CD4-positive, alpha-beta T cell (primary cell): ENCODE measurements around the gene ABCC11. TPM values are rescaled to one million over a fixed set of nuclear protein-coding genes. Genes with fewer than 3 reads are reported as not detected.

ENCODE experiments used
- ATAC-seq: fragments of 200-7000 bp; cut with Tn5 transposase; one replicate; pipeline ENCODE4 v1.10.0; 2022; ENCODE audit warnings: mild to moderate bottlenecking; ENCODE audit not compliant: poor library complexity
- CTCF ChIA-PET: fragments of 350-600 bp; sonication (Branson Sonifier 250); formaldehyde crosslinking; loops from one replicate; lab custom pipeline; 2021; ENCODE audit warnings: antibody characterized with exemption, inconsistent platforms; lab: Charles Lee
- POLR2A ChIA-PET: fragments of 350-600 bp; sonication (Branson Sonifier 250); formaldehyde crosslinking; loops from one replicate; lab custom pipeline; 2021; ENCODE audit warnings: antibody characterized with exemption, inconsistent platforms; lab: Charles Lee
- DNase-seq, 14 experiments: peaks; one replicate each; pipeline ENCODE4 v3.0.0-alpha.2; 2013 to 2020; ENCODE audit warnings: mixed read lengths in 2 of 14
- H3K27ac ChIP-seq, 2 donors: one replicate each; pipeline versions ENCODE4 v1.5.1 to v1.7.0; 2013; ENCODE audit warnings: low read length in 2 of 2, low read depth in 1 of 2, mild to moderate bottlenecking in 1 of 2
- H3K27me3 ChIP-seq, 2 experiments: 1 replicate in 1 of 2; 2 replicates in 1 of 2; pipeline versions ENCODE4 v1.6.1 to v1.7.0; 2013; ENCODE audit warnings: low read length in 2 of 2, control low read depth in 1 of 2, mild to moderate bottlenecking in 1 of 2, moderate library complexity in 1 of 2; ENCODE audit not compliant: insufficient read depth in 2 of 2, control insufficient read depth in 1 of 2
- H3K36me3 ChIP-seq: one replicate; pipeline ENCODE4 v1.6.1; 2013; ENCODE audit warnings: low read length, control low read depth; ENCODE audit not compliant: insufficient read depth
- H3K4me1 ChIP-seq: one replicate; pipeline ENCODE4 v1.6.1; 2013; ENCODE audit warnings: low read length, control low read depth; ENCODE audit not compliant: insufficient read depth
- H3K4me3 ChIP-seq: one replicate; pipeline ENCODE4 v1.5.1; 2013; ENCODE audit warnings: mild to moderate bottlenecking, low read length, moderate library complexity
- H3K9me3 ChIP-seq, 2 experiments: 1 replicate in 1 of 2; 2 replicates in 1 of 2; pipeline versions ENCODE4 v1.6.1 to v1.7.0; 2013; ENCODE audit warnings: low read length in 2 of 2, mild to moderate bottlenecking in 2 of 2, control low read depth in 1 of 2, moderate library complexity in 1 of 2; ENCODE audit not compliant: control insufficient read depth in 1 of 2, insufficient read depth in 1 of 2
- H3K27ac Mint-ChIP-seq: one replicate; pipeline ENCODE4 v1.8.0; 2020; ENCODE audit warnings: mixed read lengths
- H3K27me3 Mint-ChIP-seq: one replicate; pipeline ENCODE4 v1.8.0; 2021; ENCODE audit warnings: mixed read lengths
- H3K36me3 Mint-ChIP-seq: one replicate; pipeline ENCODE4 v1.8.0; 2021; ENCODE audit warnings: low read depth, mixed read lengths
- H3K4me1 Mint-ChIP-seq: one replicate; pipeline ENCODE4 v1.8.0; 2021; ENCODE audit warnings: low read depth, mixed read lengths
- H3K4me3 Mint-ChIP-seq: one replicate; pipeline ENCODE4 v1.8.0; 2020; ENCODE audit warnings: mild to moderate bottlenecking, mixed read lengths
- H3K9me3 Mint-ChIP-seq: one replicate; pipeline ENCODE4 v1.8.0; 2020; ENCODE audit warnings: mixed read lengths
- intact Hi-C, 2 experiments: fragments of 100-400 bp; cut with DNase I in 1 of 2; cut with micrococcal nuclease in 1 of 2; formaldehyde crosslinking; loops; one replicate each; pipeline versions ENCODE4 v1.15.1 to v1.9.0; 2023 to 2025; cut with DNase I, micrococcal nuclease
- polyA plus RNA-seq, 2 donors: library from polyadenylated mRNA; unstranded; fragments of 120-200 nt; gene quantifications; one replicate each; pipeline ENCODE4 v1.2.1, GENCODE V29; 2013
- total RNA-seq, 174 experiments: library from RNA in 2 of 174; stranded (reverse) in 2 of 174; gene quantifications; one replicate each; pipeline ENCODE4 v1.2.3 and lab custom pipeline; 2021 to 2026
- TF ChIP-seq, protein P1 (sequence below): fragments of 200-600 bp; IDR thresholded peaks from one replicate; pipeline ENCODE4 v1.8.0; 2022; ENCODE audit warnings: antibody characterized with exemption, mild to moderate bottlenecking

ABCC11 gene
- total RNA-seq (under 1 TPM in 1 of 2 experiments, not detected in 1; 0.08 TPM), total RNA-seq (lab: John Stamatoyannopoulos, UW) (0 to 0.90 (median 0.14) reads per million in 172 experiments)
- 0.03 TPM for polyA plus RNA-seq (2013, experiment 1 of 2)
- polyA plus RNA-seq (2013, experiment 2 of 2), result 0.12 TPM

DNA sequence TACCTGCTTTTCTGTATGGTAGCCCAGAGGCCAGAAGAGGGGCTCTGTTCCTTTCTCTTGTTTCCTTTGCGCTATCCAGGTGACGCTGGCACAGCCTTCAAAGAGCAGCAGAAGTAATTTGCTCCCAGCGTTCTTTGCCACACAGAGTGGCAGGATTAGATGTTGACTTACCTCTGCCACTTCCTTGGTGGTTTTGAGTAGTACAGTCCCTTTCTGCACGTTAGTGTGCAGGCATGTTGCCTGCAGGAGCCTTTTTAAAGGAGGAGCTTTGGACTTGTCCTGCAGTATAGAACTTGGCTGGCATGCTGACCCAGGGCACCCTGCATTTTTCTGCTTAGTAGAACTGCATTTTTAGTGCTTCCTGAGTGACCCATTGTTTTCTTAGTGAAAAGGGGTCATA, at the start of gene ABCC11:
Gene ABCC11 (minus strand): TSS at position 229 of the 400 bp plus-strand sequence. CDS start 15,618 bp downstream, outside the sequence.
- DNase-seq, result peak in 1 of 14 experiments; percentile 46
- H3K4me1 ChIP-seq, result peaks cover 43% of the 10 kb centered on the region
- intact Hi-C loops, result loop anchor here (2.0 to 10.0 kb wide), 8 partner anchors 60 to 1607 kb away; partner anchors contain the start of genes ITFG1 (in 1 of the 2), NETO2 (in 1 of the 2), ORC6 (in 1 of the 2) and PHKB (in 1 of the 2)

DNA sequence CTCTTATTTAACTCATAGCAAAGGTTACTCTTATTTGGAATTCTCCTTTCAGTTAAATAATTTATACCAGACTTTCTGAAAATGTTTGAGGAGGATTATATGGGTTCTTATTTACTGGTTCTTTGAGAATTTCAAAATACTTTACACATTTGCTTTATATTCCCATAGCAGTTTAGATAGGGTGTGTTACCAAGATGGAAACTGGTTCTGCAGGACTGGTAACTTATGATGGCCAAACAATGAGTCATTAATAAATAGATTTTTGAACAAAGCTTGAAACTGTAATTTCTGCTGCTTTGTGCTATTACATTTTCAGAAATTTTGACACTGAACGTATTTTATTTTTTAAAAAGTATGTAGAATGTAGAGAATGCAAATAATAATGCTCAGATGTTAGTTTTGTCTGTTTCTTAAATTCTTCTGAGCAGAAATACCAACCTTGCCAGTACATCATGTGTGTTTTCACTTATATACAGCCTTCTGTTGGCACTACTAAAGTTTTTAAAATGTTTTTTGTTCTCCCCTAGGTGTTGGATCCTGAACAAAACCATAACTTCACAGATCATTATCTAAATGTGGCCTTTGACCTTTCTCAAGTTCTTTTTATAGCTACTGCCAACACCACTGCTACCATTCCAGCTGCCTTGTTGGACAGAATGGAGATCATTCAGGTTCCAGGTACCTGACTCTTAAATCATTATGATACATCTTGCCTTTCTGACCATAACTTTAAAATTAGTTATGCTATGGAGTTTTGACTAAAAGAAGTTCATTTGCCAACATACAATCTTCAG, 48.3 kb upstream of the ABCC11 start:
- ATAC-seq (no peak), DNase-seq (no peak)
- intact Hi-C loops, result no loop called here
- no peaks in the 10 kb centered on the region for H3K9me3 Mint-ChIP-seq
- TF ChIP-seq, protein P1, sequence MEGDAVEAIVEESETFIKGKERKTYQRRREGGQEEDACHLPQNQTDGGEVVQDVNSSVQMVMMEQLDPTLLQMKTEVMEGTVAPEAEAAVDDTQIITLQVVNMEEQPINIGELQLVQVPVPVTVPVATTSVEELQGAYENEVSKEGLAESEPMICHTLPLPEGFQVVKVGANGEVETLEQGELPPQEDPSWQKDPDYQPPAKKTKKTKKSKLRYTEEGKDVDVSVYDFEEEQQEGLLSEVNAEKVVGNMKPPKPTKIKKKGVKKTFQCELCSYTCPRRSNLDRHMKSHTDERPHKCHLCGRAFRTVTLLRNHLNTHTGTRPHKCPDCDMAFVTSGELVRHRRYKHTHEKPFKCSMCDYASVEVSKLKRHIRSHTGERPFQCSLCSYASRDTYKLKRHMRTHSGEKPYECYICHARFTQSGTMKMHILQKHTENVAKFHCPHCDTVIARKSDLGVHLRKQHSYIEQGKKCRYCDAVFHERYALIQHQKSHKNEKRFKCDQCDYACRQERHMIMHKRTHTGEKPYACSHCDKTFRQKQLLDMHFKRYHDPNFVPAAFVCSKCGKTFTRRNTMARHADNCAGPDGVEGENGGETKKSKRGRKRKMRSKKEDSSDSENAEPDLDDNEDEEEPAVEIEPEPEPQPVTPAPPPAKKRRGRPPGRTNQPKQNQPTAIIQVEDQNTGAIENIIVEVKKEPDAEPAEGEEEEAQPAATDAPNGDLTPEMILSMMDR, result no peak
- no peak overlapping the region for H3K27ac ChIP-seq
- CTCF ChIA-PET, result no interaction called here
- peaks cover 55% of the 10 kb centered on the region for H3K36me3 ChIP-seq
- H3K4me3 Mint-ChIP-seq, result no peak overlapping the region
- no peaks in the 10 kb centered on the region for H3K27me3 ChIP-seq
- H3K9me3 ChIP-seq, result no peaks in the 10 kb centered on the region
- POLR2A ChIA-PET, result no interaction called here
- H3K4me1 Mint-ChIP-seq, result peaks cover 10% of the 10 kb centered on the region
- no peak overlapping the region for H3K4me3 ChIP-seq
- no peaks in the 10 kb centered on the region for H3K4me1 ChIP-seq
- no peaks in the 10 kb centered on the region for H3K27me3 Mint-ChIP-seq
- H3K27ac Mint-ChIP-seq, result no peak overlapping the region
- H3K36me3 Mint-ChIP-seq, result peaks cover 90% of the 10 kb centered on the region

More for the DNA sequence above, at the start of gene ABCC11:
- CTCF ChIA-PET, result interaction anchor here (0.9 kb wide), 1 partner anchor 1106 kb away, joined by 3 read pairs; no protein-coding TSS in a partner anchor
- Mint-ChIP-seq H3K9me3 (no peaks in the 10 kb centered on the region), H3K27me3 (no peaks in the 10 kb centered on the region), H3K4me1 (peaks cover 71% of the 10 kb centered on the region), H3K36me3 (peaks cover 34% of the 10 kb centered on the region), H3K4me3 (peak within 1 kb of the TSS; percentile 90), H3K27ac (peak within 1 kb of the TSS; percentile 89)
- Histone ChIP-seq H3K4me3 (no peak within 1 kb of the TSS), H3K27me3 (no peaks in the 10 kb centered on the region), H3K27ac (no peak within 1 kb of the TSS), H3K9me3 (no peaks in the 10 kb centered on the region), H3K36me3 (peaks cover 4% of the 10 kb centered on the region)
- ATAC-seq, result no peak
- POLR2A ChIA-PET, result no interaction called here
- TF ChIP-seq, protein P1, result no peak

DNA sequence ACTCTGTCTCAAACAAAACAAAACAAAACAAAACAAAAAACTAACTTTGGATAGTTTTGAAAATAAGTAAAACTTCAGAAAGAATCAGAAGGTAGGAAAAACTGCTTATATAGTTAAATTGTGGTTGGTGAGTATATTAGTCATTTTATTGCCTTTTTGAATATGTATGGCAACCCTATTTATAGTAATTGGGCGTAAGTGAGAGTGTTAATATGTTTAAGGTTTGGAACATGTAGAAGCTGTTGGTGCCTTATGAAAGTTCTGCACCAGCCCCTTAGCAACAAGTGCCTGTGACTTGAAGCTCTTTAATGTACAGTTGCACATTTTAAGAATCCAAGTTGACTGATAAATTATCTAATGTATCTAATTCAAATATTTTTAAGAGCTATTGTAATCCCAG, 47.4 kb upstream of the ABCC11 start:
- peaks cover 55% of the 10 kb centered on the region for H3K36me3 ChIP-seq
- no peak overlapping the region for H3K27ac ChIP-seq
- TF ChIP-seq, protein P1, result no peak
- DNase-seq (no peak), ATAC-seq (no peak)
- intact Hi-C loops, result no loop called here
- H3K4me1 ChIP-seq, result no peaks in the 10 kb centered on the region
- peaks cover 12% of the 10 kb centered on the region for H3K4me1 Mint-ChIP-seq
- H3K27me3 Mint-ChIP-seq, result no peaks in the 10 kb centered on the region
- no peak overlapping the region for H3K27ac Mint-ChIP-seq
- CTCF ChIA-PET, result no interaction called here
- POLR2A ChIA-PET, result no interaction called here
- H3K4me3 ChIP-seq, result no peak overlapping the region
- no peak overlapping the region for H3K4me3 Mint-ChIP-seq
- H3K36me3 Mint-ChIP-seq, result peaks cover 90% of the 10 kb centered on the region
- H3K9me3 Mint-ChIP-seq, result no peaks in the 10 kb centered on the region
- H3K9me3 ChIP-seq, result no peaks in the 10 kb centered on the region
- H3K27me3 ChIP-seq, result no peaks in the 10 kb centered on the region
